Mesenchymal stem cell (in vitro differentiated cells and primary cell): ENCODE measurements around the gene ZNF710.

ENCODE experiments used
- DNase-seq: peaks from one replicate; pipeline ENCODE4 v3.0.0-alpha.2; 2013
- H2AFZ ChIP-seq: one replicate; pipeline ENCODE4 v1.6.1; 2013; ENCODE audit warnings: low read depth, mild to moderate bottlenecking, control low read depth, inconsistent platforms, low read length, moderate library complexity
- H2AK5ac ChIP-seq: 2 replicates; pipeline ENCODE4 v1.6.1; 2013; ENCODE audit warnings: low read length, moderate library complexity, mild to moderate bottlenecking, inconsistent platforms; ENCODE audit not compliant: severe bottlenecking
- H2BK120ac ChIP-seq: one replicate; pipeline ENCODE4 v1.6.1; 2013; ENCODE audit warnings: low read depth, mild to moderate bottlenecking, inconsistent platforms, low read length, moderate library complexity
- H2BK12ac ChIP-seq, 2 experiments: one replicate each; pipeline ENCODE4 v1.6.1; 2013; ENCODE audit warnings: inconsistent platforms in 2 of 2, low read length in 2 of 2, mild to moderate bottlenecking in 2 of 2, moderate library complexity in 2 of 2, control low read depth in 1 of 2
- H2BK15ac ChIP-seq: one replicate; pipeline ENCODE4 v1.6.1; 2013; ENCODE audit warnings: mild to moderate bottlenecking, low read depth, inconsistent platforms; ENCODE audit not compliant: poor library complexity, severe bottlenecking
- H2BK5ac ChIP-seq: 2 replicates; pipeline ENCODE4 v1.6.1; 2013; ENCODE audit warnings: low read depth, mild to moderate bottlenecking, low read length, control low read depth, inconsistent platforms; ENCODE audit not compliant: poor library complexity, severe bottlenecking
- H3K14ac ChIP-seq, 2 experiments: one replicate each; pipeline ENCODE4 v1.6.1; 2013; ENCODE audit warnings: inconsistent platforms in 2 of 2, low read length in 2 of 2, control low read depth in 1 of 2, mild to moderate bottlenecking in 1 of 2, moderate library complexity in 1 of 2
- H3K18ac ChIP-seq, 2 experiments: one replicate each; pipeline ENCODE4 v1.6.1; 2013; ENCODE audit warnings: inconsistent platforms in 2 of 2, low read length in 2 of 2, control low read depth in 1 of 2, low read depth in 1 of 2, mild to moderate bottlenecking in 1 of 2
- H3K23ac ChIP-seq, 2 experiments: one replicate each; pipeline ENCODE4 v1.6.1; 2013; ENCODE audit warnings: inconsistent platforms in 2 of 2, low read length in 2 of 2, mild to moderate bottlenecking in 2 of 2, moderate library complexity in 2 of 2, control low read depth in 1 of 2
- H3K27ac ChIP-seq: 2 replicates; pipeline ENCODE4 v1.5.1; 2013; ENCODE audit warnings: mild to moderate bottlenecking, moderate library complexity, low read length, control low read depth, inconsistent platforms; ENCODE audit not compliant: poor library complexity, severe bottlenecking
- H3K27me3 ChIP-seq, 2 experiments: 2 replicates each; pipeline versions ENCODE4 v1.6.1 to v1.7.0; 2013; ENCODE audit warnings: low read length in 2 of 2, mild to moderate bottlenecking in 2 of 2, moderate library complexity in 2 of 2, control low read depth in 1 of 2, inconsistent platforms in 1 of 2; ENCODE audit not compliant: control insufficient read depth in 1 of 2, insufficient read depth in 1 of 2
- H3K36me3 ChIP-seq, 2 experiments: 2 replicates each; pipeline versions ENCODE4 v1.6.1 to v1.7.0; 2013; ENCODE audit warnings: low read length in 2 of 2, control low read depth in 1 of 2, inconsistent platforms in 1 of 2, low read depth in 1 of 2, mild to moderate bottlenecking in 1 of 2; ENCODE audit not compliant: insufficient read depth in 2 of 2, control insufficient read depth in 1 of 2
- H3K4ac ChIP-seq, 2 experiments: one replicate each; pipeline ENCODE4 v1.6.1; 2013; ENCODE audit warnings: inconsistent platforms in 2 of 2, low read length in 2 of 2, mild to moderate bottlenecking in 2 of 2, moderate library complexity in 2 of 2, control low read depth in 1 of 2, low read depth in 1 of 2
- H3K4me1 ChIP-seq: 2 replicates; pipeline ENCODE4 v1.6.1; 2013; ENCODE audit warnings: low read depth, low read length, control low read depth; ENCODE audit not compliant: control insufficient read depth, insufficient read depth
- H3K4me2 ChIP-seq: 2 replicates; pipeline ENCODE4 v1.6.1; 2013; ENCODE audit warnings: low read length, mild to moderate bottlenecking, inconsistent platforms; ENCODE audit not compliant: poor library complexity, severe bottlenecking
- H3K4me3 ChIP-seq, 2 experiments: 2 replicates each; pipeline versions ENCODE4 v1.5.1 to v1.7.0; 2013; ENCODE audit warnings: low read length in 2 of 2, mild to moderate bottlenecking in 2 of 2, control low read depth in 1 of 2, low read depth in 1 of 2; ENCODE audit not compliant: insufficient read depth in 1 of 2
- H3K79me1 ChIP-seq: replicated peaks from 2 replicates; pipeline ENCODE4 v1.6.1; 2013; ENCODE audit warnings: mild to moderate bottlenecking, control low read depth, low read length, inconsistent platforms; ENCODE audit not compliant: poor library complexity, severe bottlenecking
- H3K9ac ChIP-seq: 2 replicates; pipeline ENCODE4 v1.7.0; 2013; ENCODE audit warnings: mild to moderate bottlenecking, low read length, moderate library complexity
- H3K9me3 ChIP-seq: 2 replicates; pipeline ENCODE4 v1.7.0; 2013; ENCODE audit warnings: mild to moderate bottlenecking, low read length; ENCODE audit not compliant: control insufficient read depth
- H4K8ac ChIP-seq: one replicate; pipeline ENCODE4 v1.6.1; 2013; ENCODE audit warnings: inconsistent platforms, mild to moderate bottlenecking, low read length, moderate library complexity
- H4K91ac ChIP-seq: one replicate; pipeline ENCODE4 v1.6.1; 2013; ENCODE audit warnings: mild to moderate bottlenecking, low read length, inconsistent platforms
- WGBS: methylation state at CpG from one replicate; pipeline ENCODE4 v1.1.7; 2013; ENCODE audit warnings: mixed read lengths; 5-methylcytosine and 5-hydroxymethylcytosine counted together

The ZNF710 gene

DNA sequence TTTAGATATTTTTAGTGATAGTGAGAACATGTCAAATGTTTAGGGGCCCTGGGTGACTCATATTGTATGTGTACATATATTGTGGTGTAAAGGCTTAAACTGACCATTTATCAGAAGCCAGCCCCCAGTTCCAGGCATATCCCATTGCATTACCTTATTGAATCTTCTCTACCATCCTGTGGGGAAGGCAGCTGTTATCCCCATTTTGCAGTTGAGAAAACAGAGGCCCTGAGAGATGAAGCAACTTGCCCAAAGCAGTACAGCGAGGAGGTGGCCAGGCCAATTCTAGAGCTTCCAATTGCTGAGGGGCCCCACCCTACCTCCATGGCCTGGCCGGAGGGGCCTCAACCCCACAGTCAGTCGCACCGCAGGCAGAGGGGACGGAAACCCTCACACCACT is 47.9 kb downstream of the ZNF710 start:
- H3K4me2 ChIP-seq, result no peak overlapping the region
- H3K9me3 ChIP-seq, result no peaks in the 10 kb centered on the region
- H2AFZ ChIP-seq, result no peak overlapping the region
- H3K79me1 ChIP-seq, result peaks cover 64% of the 10 kb centered on the region
- H3K4ac ChIP-seq, result no peak overlapping the region
- H2BK120ac ChIP-seq, result no peak overlapping the region
- H4K91ac ChIP-seq, result no peak overlapping the region
- H3K36me3 ChIP-seq, result peaks cover 7 to 8% of the 10 kb centered on the region in 2 experiments
- no peak overlapping the region for H3K9ac ChIP-seq
- no peaks in the 10 kb centered on the region for H3K27me3 ChIP-seq
- no peak overlapping the region for H3K4me3 ChIP-seq
- H3K14ac ChIP-seq, result no peak overlapping the region
- H3K18ac ChIP-seq, result peak overlapping the region in 1 of 2 experiments; percentile 42
- over 99% methylated on average over 5 of the region's 5 CpGs for WGBS
- no peak overlapping the region for H3K23ac ChIP-seq
- no peak overlapping the region for H3K27ac ChIP-seq
- no peak overlapping the region for H2AK5ac ChIP-seq
- DNase-seq, result no peak
- H3K4me1 ChIP-seq, result peaks cover 19% of the 10 kb centered on the region
- peak overlapping the region in 1 of 2 experiments; percentile 24 for H2BK12ac ChIP-seq
- no peak overlapping the region for H2BK5ac ChIP-seq
- H2BK15ac ChIP-seq, result peak overlapping the region; percentile 68
- no peak overlapping the region for H4K8ac ChIP-seq

DNA sequence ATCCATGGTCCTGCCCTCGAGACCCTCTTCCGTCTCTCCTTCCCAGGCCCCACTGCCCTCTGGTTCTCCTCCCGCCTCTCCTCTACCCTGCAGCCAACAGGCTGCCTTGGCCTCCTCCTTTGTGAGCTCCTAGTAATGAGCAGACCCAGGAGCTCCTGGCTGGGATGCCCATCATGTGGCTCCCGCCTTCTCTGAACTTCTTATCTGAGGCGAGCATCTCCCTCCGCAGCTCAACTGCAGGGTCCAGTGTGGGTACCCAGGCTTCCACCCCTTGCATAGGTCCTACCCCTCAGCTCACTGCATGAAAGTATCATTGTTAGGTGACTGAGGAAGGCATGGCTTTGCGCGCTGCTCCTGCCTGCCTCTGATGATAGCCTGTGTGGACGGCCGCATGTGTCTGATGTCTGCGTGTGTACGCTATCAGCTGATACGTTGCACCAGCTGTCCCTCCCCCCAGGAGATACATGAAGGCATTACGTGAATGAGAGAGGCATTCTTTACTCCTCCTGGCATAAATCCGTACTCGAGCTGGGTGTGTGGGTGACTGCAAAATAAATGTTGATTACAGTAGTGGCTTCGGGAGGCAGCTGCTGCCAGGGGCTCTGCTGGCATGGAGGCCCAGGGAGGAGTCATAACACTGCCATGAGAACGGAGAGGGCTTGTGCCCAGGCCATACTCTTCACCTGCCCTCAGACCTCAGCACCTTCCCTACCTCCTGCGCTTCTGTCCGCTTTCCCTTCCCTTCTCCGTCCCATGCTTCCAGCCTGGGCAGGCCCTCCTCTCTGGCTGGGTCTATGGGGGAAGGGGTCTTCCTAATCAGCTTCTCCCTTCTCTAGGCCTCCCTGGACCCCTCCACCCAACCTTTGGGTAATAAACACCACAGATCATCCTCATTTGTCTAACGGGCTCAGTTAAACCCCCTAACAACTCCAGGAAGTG is 48.8 kb downstream of the ZNF710 start:
- H4K8ac ChIP-seq, result peak overlapping the region; percentile 61

DNA sequence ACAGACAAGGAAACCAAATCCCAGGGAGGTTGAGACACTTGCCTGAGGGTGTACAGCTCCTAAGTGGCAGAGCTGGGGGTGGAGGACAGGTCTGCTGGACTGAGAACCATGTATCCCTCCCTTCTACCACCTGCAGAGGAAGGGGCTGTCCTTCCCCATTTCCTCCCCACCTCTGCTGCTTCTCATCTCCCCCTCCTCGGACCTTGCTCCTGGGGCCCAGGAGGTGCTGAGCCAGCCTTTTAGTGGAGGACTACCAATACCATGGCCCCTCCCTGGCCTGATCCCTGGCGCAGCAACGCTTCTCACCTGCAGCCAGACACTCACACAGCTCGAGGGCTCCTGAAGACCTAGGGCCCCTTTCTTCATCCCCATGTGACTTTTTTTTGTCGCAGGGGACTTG is 50.8 kb downstream of the ZNF710 start:
- H4K91ac ChIP-seq, result no peak overlapping the region

More for the DNA sequence above, 48.8 kb downstream of the ZNF710 start:
- peaks cover 59% of the 10 kb centered on the region for H3K79me1 ChIP-seq
- no peak overlapping the region for H3K18ac ChIP-seq
- no peak overlapping the region for H2AFZ ChIP-seq
- H3K4me2 ChIP-seq, result no peak overlapping the region
- no peak overlapping the region for H3K23ac ChIP-seq
- H3K4me1 ChIP-seq, result peaks cover 17% of the 10 kb centered on the region
- H3K14ac ChIP-seq, result no peak overlapping the region
- H2BK12ac ChIP-seq, result peak overlapping the region in 1 of 2 experiments; percentile 35
- H2BK120ac ChIP-seq, result no peak overlapping the region
- peak overlapping the region in 1 of 2 experiments; percentile 18 for H3K4ac ChIP-seq
- H2BK5ac ChIP-seq, result no peak overlapping the region
- H3K36me3 ChIP-seq, result peaks cover 4 to 5% of the 10 kb centered on the region in 2 experiments
- H3K9me3 ChIP-seq, result no peaks in the 10 kb centered on the region
- H3K9ac ChIP-seq, result no peak overlapping the region
- WGBS, result 92% methylated on average over 20 of the region's 22 CpGs
- no peak overlapping the region for H3K27ac ChIP-seq
- H3K4me3 ChIP-seq, result no peak overlapping the region
- DNase-seq, result no peak
- H2BK15ac ChIP-seq, result no peak overlapping the region
- no peak overlapping the region for H2AK5ac ChIP-seq
- H4K91ac ChIP-seq, result peak overlapping the region; percentile 28
- H3K27me3 ChIP-seq, result no peaks in the 10 kb centered on the region

DNA sequence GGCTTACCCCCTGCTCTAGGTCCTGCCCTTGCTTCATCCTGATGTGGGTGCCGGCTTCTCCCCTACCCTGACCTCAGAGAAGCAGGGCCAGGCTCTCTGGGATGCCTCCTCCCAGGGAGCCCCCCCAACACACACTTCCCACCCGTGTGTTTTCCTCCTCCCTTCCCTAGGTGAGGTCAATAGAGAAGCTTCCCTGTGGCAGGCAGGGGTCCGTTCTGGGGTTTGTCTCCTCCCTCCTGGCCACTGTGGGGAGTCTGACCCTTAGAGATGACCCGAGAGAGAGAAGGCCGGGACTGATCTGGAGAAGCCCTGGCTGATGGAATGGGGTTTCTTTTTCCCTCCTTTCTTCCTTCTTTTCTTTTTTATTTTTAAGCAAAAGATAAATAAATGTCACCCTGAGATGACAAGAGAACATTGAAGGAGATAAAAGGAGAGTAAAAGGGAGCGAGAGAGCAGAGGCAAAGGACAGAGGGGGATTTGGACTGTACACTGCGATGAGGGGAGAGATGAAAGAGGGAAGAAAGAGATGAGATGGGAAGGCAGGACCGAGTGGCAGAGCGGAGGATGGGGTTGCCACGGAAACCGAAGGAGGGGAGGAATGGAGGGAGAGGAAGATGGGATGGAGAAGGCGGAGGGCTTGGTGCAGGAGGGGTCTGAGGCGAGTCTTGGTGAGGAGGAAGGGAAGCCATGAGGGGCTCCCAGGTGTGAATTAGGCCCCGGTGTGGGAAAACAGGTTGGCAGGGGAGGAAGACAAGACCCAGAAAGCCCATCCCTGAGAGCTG is 52.8 kb downstream of the ZNF710 start:
- Histone ChIP-seq H3K4ac (no peak overlapping the region), H2AFZ (no peak overlapping the region), H2BK5ac (no peak overlapping the region), H4K91ac (no peak overlapping the region), H2AK5ac (no peak overlapping the region), H3K4me3 (no peak overlapping the region), H3K14ac (peak overlapping the region in 1 of 2 experiments; percentile 41), H4K8ac (no peak overlapping the region), H3K27ac (no peak overlapping the region), H2BK15ac (no peak overlapping the region), H2BK120ac (no peak overlapping the region), H3K18ac (no peak overlapping the region), H2BK12ac (no peak overlapping the region), H3K79me1 (peaks cover 48% of the 10 kb centered on the region), H3K9me3 (no peaks in the 10 kb centered on the region), H3K36me3 (peaks cover 0 to 11% of the 10 kb centered on the region in 2 experiments), H3K23ac (no peak overlapping the region), H3K4me1 (peaks cover 13% of the 10 kb centered on the region), H3K4me2 (no peak overlapping the region), H3K9ac (no peak overlapping the region), H3K27me3 (no peaks in the 10 kb centered on the region)
- no peak for DNase-seq
- WGBS, result 85% methylated on average over 12 of the region's 14 CpGs

More for the DNA sequence above, 50.8 kb downstream of the ZNF710 start:
- H3K27me3 ChIP-seq, result no peaks in the 10 kb centered on the region
- H4K8ac ChIP-seq, result no peak overlapping the region
- H3K4me3 ChIP-seq, result no peak overlapping the region
- no peak overlapping the region for H2AFZ ChIP-seq
- peaks cover 13% of the 10 kb centered on the region for H3K4me1 ChIP-seq
- H3K4ac ChIP-seq, result no peak overlapping the region
- H3K36me3 ChIP-seq, result peaks cover 0 to 11% of the 10 kb centered on the region in 2 experiments
- no peak overlapping the region for H3K14ac ChIP-seq
- H2BK15ac ChIP-seq, result no peak overlapping the region
- no peak overlapping the region for H2BK120ac ChIP-seq
- DNase-seq, result no peak
- no peak overlapping the region for H3K9ac ChIP-seq
- no peak overlapping the region for H2AK5ac ChIP-seq
- no peak overlapping the region for H2BK5ac ChIP-seq
- H3K18ac ChIP-seq, result no peak overlapping the region
- no peaks in the 10 kb centered on the region for H3K9me3 ChIP-seq
- H3K23ac ChIP-seq, result no peak overlapping the region
- H3K4me2 ChIP-seq, result no peak overlapping the region
- no peak overlapping the region for H3K27ac ChIP-seq
- H2BK12ac ChIP-seq, result no peak overlapping the region
- WGBS, result 94% methylated on average over 5 of the region's 5 CpGs
- H3K79me1 ChIP-seq, result peaks cover 49% of the 10 kb centered on the region
